GM18867 (cell line): ENCODE measurements around the gene HRH4.

Experiments used
- ATAC-seq: cut with Tn5 transposase; IDR thresholded peaks from one replicate; pipeline ENCODE4 v1.9.1; 2021; ENCODE audit warnings: mild to moderate bottlenecking, moderate library complexity; ENCODE audit not compliant: unreplicated experiment

The HRH4 gene

GRCh38 chr18:24460388-24460787 lies at the start of gene HRH4:
HRH4 (plus strand) TSS chr18:24460637; CDS start chr18:24460729, 92 bp downstream.
- no peak for ATAC-seq

GRCh38 chr18:24413148-24413547 lies 47.3 kb upstream of the HRH4 start:
- ATAC-seq: no peak

GRCh38 chr18:24414349-24415003 lies 46.0 kb upstream of the HRH4 start:
- no peak for ATAC-seq

GRCh38 chr18:24417480-24417879 lies 43.0 kb upstream of the HRH4 start:
- no peak for ATAC-seq

GRCh38 chr18:24420551-24420950 lies 39.9 kb upstream of the HRH4 start:
- ATAC-seq: no peak

- ATAC-seq: no peak
Observed at GRCh38 chr18:24421831-24422230, 38.6 kb upstream of the HRH4 start.

GRCh38 chr18:24426073-24426397 lies 34.4 kb upstream of the HRH4 start:
- ATAC-seq: no peak

- ATAC-seq: peak; percentile 96
Observed at GRCh38 chr18:24426398-24427294, 33.8 kb upstream of the HRH4 start, which contains the start of gene IMPACT. IMPACT (plus strand) TSS chr18:24426670; CDS start chr18:24426757, 87 bp downstream.

GRCh38 chr18:24427484-24427883 lies 33.0 kb upstream of the HRH4 start:
- no peak for ATAC-seq

GRCh38 chr18:24428709-24429108 lies 31.7 kb upstream of the HRH4 start:
- ATAC-seq: no peak

- no peak for ATAC-seq
Observed at GRCh38 chr18:24429188-24429587, 31.2 kb upstream of the HRH4 start.

GRCh38 chr18:24432618-24433017 lies 27.8 kb upstream of the HRH4 start:
- no peak for ATAC-seq

- no peak for ATAC-seq
Observed at GRCh38 chr18:24436939-24437338, 23.5 kb upstream of the HRH4 start.

GRCh38 chr18:24443870-24444269 lies 16.6 kb upstream of the HRH4 start:
- peak; percentile 81 for ATAC-seq

GRCh38 chr18:24446453-24446852 lies 14.0 kb upstream of the HRH4 start:
- peak; percentile 62 for ATAC-seq

GRCh38 chr18:24446953-24447538 lies 13.4 kb upstream of the HRH4 start:
- peak; percentile 48 for ATAC-seq

- ATAC-seq: no peak
Observed at GRCh38 chr18:24447961-24448360, 12.5 kb upstream of the HRH4 start.

- ATAC-seq: peak; percentile 93
Observed at GRCh38 chr18:24456549-24456948, 3.9 kb upstream of the HRH4 start.

- ATAC-seq: no peak
Observed at GRCh38 chr18:24459772-24460171, 665 bp upstream of the HRH4 start.

- ATAC-seq: no peak
Observed at GRCh38 chr18:24461996-24462395, 1.6 kb downstream of the HRH4 start.

- no peak for ATAC-seq
Observed at GRCh38 chr18:24462838-24463775, 2.7 kb downstream of the HRH4 start.
